Tibial nerve (tissue), 4 donors: ENCODE results near the gene PPIF.

Source experiments
- EP300 ChIP-seq, 2 donors: sonication (generic); formaldehyde crosslinking; IDR thresholded peaks; one replicate each; pipeline ENCODE4 v1.6.1; 2017; ENCODE audit warnings: antibody characterized with exemption in 2 of 2, mild to moderate bottlenecking in 1 of 2
- POLR2A ChIP-seq, 2 donors: fragments of 450-650 bp; IDR thresholded peaks; one replicate each; pipeline ENCODE4 v1.6.1; 2017; ENCODE audit warnings: antibody characterized with exemption in 2 of 2, mild to moderate bottlenecking in 2 of 2, moderate library complexity in 2 of 2
- TF ChIP-seq, protein P1 (sequence below), 5 experiments: fragments of 200-600 bp in 3 of 5; fragments of 450-650 bp in 2 of 5; sonication (generic) in 3 of 5; IDR thresholded peaks; one replicate each; pipeline ENCODE4 v1.5.1; 2016 to 2019; ENCODE audit warnings: antibody characterized with exemption in 5 of 5, mild to moderate bottlenecking in 3 of 5, moderate library complexity in 2 of 5

DNA sequence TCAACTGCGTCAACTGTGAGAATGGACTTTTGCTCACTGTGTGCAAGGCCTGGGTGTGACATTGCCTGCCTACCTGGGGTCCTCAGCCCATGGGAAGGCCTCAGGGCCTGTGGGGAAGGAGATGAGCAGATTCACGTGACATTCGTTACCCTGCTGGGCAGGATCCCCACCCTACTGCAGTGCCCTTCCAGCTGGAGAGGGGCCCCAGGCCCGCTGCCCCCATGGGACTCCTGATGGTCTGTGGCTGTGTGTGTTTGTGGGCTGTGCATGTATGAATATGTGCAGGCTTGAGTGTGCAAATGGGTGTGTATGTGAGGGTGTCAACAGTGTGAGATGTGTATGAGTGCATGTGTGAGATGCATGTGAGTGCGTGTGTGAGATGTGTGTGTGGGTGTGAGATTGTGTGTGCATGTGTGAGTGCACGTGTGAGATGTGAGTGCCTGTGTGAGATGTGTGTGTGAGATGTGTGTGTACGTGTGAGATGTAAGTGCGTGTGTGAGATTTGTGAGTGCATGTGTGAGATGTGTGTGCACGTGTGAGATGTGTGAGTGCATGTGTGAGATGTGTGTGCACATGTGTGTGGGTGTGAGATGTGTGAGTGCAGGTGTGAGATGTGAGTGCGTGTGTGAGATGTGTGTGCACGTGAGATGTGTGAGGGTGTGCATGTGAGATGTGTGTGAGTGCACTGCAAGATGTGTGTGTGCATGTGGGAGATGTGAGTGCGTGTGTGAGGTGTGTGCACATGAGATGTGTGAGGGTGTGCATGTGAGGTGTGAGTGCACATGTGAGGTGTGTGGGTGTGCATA lies 29.7 kb downstream of the PPIF start:
- TF ChIP-seq, protein P1, sequence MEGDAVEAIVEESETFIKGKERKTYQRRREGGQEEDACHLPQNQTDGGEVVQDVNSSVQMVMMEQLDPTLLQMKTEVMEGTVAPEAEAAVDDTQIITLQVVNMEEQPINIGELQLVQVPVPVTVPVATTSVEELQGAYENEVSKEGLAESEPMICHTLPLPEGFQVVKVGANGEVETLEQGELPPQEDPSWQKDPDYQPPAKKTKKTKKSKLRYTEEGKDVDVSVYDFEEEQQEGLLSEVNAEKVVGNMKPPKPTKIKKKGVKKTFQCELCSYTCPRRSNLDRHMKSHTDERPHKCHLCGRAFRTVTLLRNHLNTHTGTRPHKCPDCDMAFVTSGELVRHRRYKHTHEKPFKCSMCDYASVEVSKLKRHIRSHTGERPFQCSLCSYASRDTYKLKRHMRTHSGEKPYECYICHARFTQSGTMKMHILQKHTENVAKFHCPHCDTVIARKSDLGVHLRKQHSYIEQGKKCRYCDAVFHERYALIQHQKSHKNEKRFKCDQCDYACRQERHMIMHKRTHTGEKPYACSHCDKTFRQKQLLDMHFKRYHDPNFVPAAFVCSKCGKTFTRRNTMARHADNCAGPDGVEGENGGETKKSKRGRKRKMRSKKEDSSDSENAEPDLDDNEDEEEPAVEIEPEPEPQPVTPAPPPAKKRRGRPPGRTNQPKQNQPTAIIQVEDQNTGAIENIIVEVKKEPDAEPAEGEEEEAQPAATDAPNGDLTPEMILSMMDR (IDR thresholded peaks at IDR 0.05): no peak
- TF ChIP-seq POLR2A (IDR thresholded peaks at IDR 0.05): no peak
- no peak for TF ChIP-seq EP300 (IDR thresholded peaks at IDR 0.05)
